Liver (tissue), 3 donors: Measurements from ENCODE around the gene SWI5.

Experiments
- CTCF ChIP-seq: fragments of 150-350 bp; IDR thresholded peaks from 2 replicates; pipeline ENCODE4 v1.5.1; 2017; ENCODE audit warnings: improper control_type of control experiment, low read depth, low read length; ENCODE audit not compliant: missing input control
- JUND ChIP-seq, 2 donors: IDR thresholded peaks; 2 replicates each; pipeline ENCODE4 v1.6.1; 2016; ENCODE audit warnings: antibody characterized with exemption in 2 of 2
- RAD21 ChIP-seq, 2 donors: IDR thresholded peaks; 2 replicates each; pipeline ENCODE4 v1.6.1; 2016; ENCODE audit warnings: antibody characterized with exemption in 2 of 2, mild to moderate bottlenecking in 2 of 2
- REST ChIP-seq: IDR thresholded peaks from 2 replicates; pipeline ENCODE4 v1.6.1; 2016; ENCODE audit warnings: antibody characterized with exemption, mild to moderate bottlenecking
- TAF1 ChIP-seq: conservative IDR thresholded peaks from 2 replicates; pipeline ENCODE4 v1.6.1; 2016; ENCODE audit warnings: antibody characterized with exemption, mild to moderate bottlenecking
- YY1 ChIP-seq: IDR thresholded peaks from 2 replicates; pipeline ENCODE4 v1.6.1; 2016; ENCODE audit warnings: antibody characterized with exemption, mild to moderate bottlenecking
- ZBTB33 ChIP-seq: IDR thresholded peaks from 2 replicates; pipeline ENCODE4 v1.6.1; 2016; ENCODE audit warnings: antibody characterized with exemption
- donor health status: healthy.
- donor health status: healthy.

GRCh38 chr9:128271112-128271511 is 5.0 kb upstream of the SWI5 start:
- TF ChIP-seq JUND (IDR thresholded peaks at IDR 0.05) (no peak), RAD21 (IDR thresholded peaks at IDR 0.05) (no peak), CTCF (no peak), TAF1 (no peak), REST (no peak), YY1 (no peak), ZBTB33 (no peak)
